Stimulated activated CD4-positive, alpha-beta T cell treated with anti-CD3 and anti-CD28 coated beads, Interleukin-1b, Interleukin-23, amount 100 ng/mL, for 48 hours (primary cell): ENCODE measurements around the gene PDE4D.
"Not testable (repeated sequence)": the region's sequence is repeated elsewhere in the genome, so short reads cannot be mapped to it uniquely, and the experiment has no call there.

Source experiments
- DNase-seq: peaks from one replicate; pipeline ENCODE4 v3.0.0-alpha.2; 2020

Gene PDE4D

GRCh38 chr5:59575648-59576445 is 317.7 kb downstream of the PDE4D start:
- no peak for DNase-seq

- DNase-seq, result not testable (repeated sequence)
Measured at GRCh38 chr5:59573509-59573908, 320.0 kb downstream of the PDE4D start.

DNA sequence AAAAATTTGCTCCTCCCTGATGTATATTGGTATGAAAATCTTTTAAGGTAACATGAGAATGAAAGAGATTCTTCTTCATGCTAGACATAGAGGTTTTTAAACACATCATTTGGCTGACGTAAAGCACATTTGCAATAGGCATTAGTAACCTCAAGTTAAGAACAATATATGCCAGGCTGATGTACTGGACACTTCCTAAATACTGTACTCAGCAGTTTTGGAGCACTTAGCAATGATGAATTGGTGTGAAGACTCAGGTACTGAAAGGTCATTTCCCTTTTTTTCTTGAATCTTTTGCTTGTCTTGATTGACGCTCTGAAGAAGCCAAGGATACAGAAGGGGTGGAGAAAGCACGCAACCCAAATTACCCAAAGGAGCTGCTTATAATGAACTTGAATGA is 322.5 kb downstream of the PDE4D start:
- no peak for DNase-seq

- no peak for DNase-seq
Measured at GRCh38 chr5:59569608-59570334, 323.8 kb downstream of the PDE4D start.

- DNase-seq, result no peak
Measured at GRCh38 chr5:59569158-59569557, 324.4 kb downstream of the PDE4D start.

DNA sequence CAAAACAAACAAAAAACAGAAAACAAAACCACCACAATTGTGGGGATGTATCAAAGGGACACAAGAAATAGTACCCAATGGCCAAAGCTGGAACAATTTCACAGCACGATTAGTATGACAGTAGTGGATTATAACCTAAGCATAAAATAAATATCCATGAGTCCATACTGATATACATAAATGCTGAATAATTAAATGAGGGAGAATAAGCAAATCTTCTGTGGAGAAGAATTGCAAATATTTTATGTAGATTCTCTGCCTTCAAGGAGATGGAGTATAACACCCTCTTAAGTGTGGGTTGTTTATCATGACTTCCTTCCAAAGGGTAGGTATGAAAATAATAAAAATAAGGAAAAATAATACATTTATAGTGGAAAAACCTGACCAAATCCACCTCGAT is 325.4 kb downstream of the PDE4D start:
- no peak for DNase-seq

DNA sequence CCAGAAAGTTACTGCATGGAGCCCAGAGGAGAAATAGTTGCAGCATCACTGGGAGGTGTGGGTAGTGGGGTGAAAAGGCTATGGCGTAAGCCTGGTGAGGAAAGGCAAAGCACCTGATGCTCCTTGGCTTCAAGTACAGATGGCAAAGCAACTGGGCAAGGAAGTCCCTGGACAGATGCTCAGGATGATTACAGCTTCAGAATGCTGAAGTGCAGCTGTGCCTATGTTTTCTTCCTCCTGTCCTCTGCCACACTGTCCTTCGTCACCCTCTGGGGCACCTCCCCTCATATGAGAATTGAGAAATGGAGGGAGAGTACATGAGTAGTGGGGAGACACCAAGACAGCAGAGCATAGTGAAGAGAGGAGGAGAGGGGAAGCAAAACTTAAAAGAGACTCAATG is 328.0 kb downstream of the PDE4D start:
- no peak for DNase-seq

DNA sequence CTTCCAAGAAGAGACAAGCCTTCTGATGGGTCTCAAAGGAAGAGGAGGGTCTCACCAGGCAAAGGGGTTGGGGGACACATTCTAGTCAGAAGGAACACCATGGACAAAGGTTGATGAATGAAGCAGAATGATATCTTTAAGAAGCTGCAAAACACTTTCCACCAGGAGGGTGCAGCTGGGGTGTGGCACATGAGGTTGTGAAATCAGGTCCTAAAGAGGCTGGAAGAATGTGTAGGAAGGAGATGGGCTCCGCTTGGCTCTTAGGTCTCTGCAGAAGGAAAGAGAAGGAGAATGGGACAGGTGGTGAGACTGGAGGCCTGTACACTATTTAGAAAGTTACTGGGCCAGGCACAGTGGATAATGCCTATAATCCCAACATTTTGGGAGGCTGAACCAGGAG is 328.6 kb downstream of the PDE4D start:
- DNase-seq, result no peak

DNA sequence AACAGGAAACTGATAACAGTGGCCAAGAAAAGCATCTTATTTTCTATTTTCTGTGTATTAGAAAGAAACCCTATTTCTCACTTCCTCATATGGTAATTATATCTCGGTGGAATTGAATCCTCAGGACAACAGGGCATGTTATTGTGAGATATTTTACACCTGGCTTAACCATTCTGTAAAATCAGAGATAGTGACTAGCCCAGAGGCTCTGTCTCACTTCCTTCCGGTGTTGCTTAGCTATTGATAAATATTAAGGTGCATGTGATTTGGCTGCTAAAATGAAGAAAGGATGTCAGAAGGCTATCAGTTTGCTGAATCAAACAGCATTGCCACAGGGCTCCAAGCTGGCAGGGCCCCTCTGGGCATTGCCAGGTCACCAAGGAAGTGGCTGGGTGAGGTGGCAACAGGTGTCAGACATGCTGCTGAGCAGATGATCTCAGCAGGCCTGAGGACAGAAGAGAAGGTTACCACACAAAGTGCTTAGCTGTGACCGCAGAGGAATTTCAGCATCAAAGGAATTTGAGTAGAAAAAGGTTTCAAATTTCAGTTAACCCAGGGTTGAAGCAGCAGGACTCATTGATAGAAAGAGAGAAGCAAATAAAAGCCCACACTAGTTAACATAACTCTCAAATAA is 330.7 kb downstream of the PDE4D start:
- no peak for DNase-seq

GRCh38 chr5:59560553-59560952 is 333.0 kb downstream of the PDE4D start:
- no peak for DNase-seq

GRCh38 chr5:59559847-59560246 is 333.7 kb downstream of the PDE4D start:
- no peak for DNase-seq

DNA sequence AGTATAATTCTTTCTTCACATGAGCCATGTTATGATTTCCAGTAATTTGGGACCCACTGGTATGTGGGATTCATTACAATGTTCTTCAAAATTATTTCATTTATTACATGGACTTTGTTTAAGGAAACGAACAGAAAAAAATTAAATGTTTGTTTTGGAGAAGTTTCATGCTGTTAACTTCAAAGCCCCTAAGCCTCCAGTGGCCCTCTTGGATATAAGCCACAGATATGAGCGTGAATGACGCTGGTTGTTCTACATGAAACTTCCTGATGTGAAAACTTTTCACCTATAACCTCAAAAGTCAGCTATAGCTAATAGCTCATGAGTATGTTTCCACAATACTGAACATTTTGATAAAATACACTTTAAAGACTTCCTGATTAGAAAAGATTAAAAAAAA is 334.2 kb downstream of the PDE4D start:
- DNase-seq, result no peak

- no peak for DNase-seq
Measured at GRCh38 chr5:59558501-59558900, 335.0 kb downstream of the PDE4D start.

GRCh38 chr5:59557572-59557971 is 336.0 kb downstream of the PDE4D start:
- no peak for DNase-seq

- DNase-seq, result no peak
Measured at GRCh38 chr5:59555596-59555995, 337.9 kb downstream of the PDE4D start.

- DNase-seq, result no peak
Measured at GRCh38 chr5:59554501-59554900, 339.0 kb downstream of the PDE4D start.

DNA sequence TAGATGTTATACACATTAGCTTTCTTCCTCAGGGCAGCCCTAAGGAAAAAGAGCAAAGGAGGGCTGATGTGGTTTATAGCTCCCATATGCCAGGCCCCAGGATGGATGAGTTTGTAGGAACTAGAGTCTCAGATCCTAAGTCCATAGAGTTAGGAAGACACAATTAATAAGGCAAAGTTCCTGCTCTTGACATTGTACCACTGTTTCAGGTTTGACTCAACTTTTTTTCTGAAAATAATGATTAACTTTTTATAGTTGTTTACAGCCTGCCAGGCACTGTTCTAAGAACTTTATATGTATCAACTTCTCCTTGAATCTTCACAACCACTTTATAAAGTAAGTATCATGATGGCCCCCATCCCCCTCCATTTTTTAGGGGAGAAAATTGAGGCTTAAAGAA is 339.5 kb downstream of the PDE4D start:
- no peak for DNase-seq

- no peak for DNase-seq
Measured at GRCh38 chr5:59548807-59549357, 344.6 kb downstream of the PDE4D start.

DNA sequence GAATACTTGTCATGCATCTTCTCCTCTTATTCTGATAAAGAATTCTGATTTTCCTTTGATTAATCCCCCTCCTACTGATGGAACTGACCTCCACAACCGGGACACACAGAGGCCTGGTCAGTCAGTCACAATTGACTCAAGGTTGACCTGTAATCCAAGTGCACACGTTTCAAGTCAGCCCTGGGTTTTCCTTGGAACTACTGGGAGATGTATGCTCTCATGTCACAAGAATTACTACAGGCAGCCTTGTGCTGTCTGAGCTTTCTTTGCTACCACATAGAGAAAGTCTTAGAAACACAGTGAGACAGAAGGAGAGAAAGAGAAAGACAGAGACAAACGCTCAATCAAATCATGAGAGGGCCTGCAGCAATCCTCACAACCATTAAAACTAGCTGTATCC is 345.8 kb downstream of the PDE4D start:
- no peak for DNase-seq

DNA sequence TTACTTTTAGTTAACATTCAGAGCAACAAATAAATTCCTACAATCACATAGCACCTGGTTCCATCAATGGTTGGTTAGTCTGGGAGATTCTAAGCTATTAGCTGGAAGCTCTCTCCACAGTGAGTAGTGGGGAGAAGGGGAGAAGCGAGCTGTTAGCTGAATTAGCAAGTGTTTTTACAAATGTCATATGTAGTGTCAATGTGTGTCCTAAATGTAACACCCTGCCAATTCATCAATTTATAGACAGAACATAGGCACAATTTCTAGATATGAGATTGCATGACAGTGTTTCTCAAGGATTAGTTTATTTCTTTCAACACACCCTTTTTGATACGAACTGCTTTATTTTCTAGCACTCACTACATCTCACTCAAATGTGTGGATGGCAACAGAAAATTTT is 349.0 kb downstream of the PDE4D start:
- DNase-seq, result no peak

DNA sequence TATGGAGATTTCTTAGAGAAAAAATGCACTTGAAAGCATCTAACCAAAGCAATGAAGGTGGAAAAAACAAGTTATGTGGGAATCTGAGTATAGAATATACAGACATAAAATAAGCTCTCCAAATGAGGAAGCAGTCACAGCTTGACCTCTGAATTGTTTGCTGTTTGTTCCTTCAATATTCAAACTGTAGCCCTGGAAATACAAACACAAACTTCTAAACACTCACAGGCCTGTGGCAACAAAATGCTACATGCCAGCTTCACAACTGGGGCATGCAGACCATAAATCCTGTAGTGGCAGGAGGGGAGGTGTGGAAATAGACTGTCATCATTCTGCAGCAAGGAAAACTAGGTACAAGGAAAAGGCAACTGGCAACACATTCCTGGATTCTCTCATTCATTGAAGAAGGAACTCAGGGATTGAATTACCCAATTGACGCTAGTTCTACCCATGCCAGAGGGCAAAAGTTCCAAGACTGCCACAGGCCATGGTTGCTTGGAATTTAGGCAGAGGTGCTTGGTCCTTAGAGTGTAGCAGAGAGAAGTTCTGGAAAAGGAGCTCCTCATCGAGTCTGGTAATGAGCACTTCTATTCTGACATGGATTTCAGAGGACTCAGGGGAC is 349.6 kb downstream of the PDE4D start:
- DNase-seq, result no peak

DNA sequence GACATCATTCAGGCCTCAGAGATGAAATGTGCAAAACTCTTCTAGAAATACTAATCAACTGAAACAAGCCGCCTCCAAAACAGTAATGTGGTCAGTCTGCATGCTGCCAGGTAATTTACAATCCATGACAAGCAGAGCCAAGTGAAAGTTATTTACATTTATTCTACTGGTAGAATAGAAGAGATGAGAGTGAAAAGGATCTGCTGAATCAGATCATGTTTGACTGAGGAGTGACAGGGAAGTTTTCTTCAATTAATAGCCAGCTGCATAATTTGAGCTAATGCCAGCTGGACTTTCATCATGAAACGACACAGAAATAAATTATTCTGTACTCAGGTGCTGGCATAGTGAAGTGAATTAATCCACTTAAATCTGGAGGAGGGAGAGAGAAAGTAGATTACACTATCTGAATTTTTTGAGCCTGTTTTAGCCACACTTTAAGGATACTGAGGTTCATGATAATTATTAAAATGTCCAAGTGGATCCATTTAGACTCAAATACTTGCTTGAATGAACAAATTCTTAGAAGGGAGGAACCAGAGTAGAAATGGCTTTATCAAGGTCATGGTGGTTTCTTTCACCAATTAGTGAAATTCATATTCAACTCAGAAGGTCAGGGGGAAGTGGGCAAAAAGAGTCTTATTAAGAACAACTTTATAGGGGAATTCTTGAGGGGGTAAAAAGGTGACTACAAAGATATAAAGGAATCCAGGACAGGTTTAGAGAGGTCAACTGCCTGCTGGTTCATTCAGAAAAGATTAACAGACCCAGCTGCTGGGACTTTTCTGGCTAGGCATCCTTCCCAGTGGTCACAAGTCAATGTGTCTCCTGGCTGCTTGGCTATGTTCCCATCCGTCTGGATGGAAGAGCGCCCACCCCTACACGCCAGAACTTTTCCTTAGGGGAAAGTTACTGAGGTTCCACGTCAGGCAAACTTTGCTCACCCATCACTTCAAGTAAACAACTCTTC is 350.4 kb downstream of the PDE4D start:
- no peak for DNase-seq
